LNCaP clone FGC (cell line): ENCODE measurements around the gene ENDOV.

Experiments used
- DNase-seq: peaks from one replicate; pipeline ENCODE4 v3.0.0-alpha.2; 2011; ENCODE audit warnings: low read depth
- H3K4me3 ChIP-seq: 2 replicates; pipeline ENCODE4 v1.5.1; 2011; ENCODE audit warnings: mild to moderate bottlenecking, low read depth, low read length, control low read depth
- TF ChIP-seq, protein P1 (sequence below): IDR thresholded peaks from 2 replicates; pipeline ENCODE4 v1.5.1; 2012; ENCODE audit warnings: mild to moderate bottlenecking; ENCODE audit not compliant: control insufficient read depth, insufficient read depth; ENCODE audit errors: extremely low read depth

ENDOV gene

GRCh38 chr17:80458016-80458415 lies 43.0 kb downstream of the ENDOV start:
- no peak for DNase-seq
- no peak overlapping the region for H3K4me3 ChIP-seq
- TF ChIP-seq, protein P1, sequence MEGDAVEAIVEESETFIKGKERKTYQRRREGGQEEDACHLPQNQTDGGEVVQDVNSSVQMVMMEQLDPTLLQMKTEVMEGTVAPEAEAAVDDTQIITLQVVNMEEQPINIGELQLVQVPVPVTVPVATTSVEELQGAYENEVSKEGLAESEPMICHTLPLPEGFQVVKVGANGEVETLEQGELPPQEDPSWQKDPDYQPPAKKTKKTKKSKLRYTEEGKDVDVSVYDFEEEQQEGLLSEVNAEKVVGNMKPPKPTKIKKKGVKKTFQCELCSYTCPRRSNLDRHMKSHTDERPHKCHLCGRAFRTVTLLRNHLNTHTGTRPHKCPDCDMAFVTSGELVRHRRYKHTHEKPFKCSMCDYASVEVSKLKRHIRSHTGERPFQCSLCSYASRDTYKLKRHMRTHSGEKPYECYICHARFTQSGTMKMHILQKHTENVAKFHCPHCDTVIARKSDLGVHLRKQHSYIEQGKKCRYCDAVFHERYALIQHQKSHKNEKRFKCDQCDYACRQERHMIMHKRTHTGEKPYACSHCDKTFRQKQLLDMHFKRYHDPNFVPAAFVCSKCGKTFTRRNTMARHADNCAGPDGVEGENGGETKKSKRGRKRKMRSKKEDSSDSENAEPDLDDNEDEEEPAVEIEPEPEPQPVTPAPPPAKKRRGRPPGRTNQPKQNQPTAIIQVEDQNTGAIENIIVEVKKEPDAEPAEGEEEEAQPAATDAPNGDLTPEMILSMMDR: no peak

DNA sequence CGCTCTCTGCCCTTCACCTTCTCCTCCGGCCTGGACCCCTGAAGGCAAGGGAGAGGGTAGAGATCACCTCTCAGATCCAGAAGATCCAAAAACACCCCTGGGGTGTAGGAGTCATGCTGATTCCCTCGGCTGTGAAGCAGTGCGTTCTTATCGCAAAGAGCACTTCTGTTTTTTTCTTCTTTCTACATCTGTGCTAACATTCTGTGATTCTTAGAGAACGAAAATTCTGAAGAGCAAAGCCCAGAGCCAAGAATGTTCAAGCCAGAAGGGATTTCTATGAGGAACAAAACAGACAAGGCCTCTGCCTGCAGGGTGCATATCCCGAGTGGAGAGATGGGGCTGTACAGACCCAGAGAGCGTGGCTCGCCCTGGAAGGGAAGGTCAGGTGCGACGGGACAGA lies 44.3 kb downstream of the ENDOV start:
- TF ChIP-seq, protein P1: no peak
- no peak for DNase-seq
- H3K4me3 ChIP-seq: no peak overlapping the region

GRCh38 chr17:80460429-80460834 lies 45.5 kb downstream of the ENDOV start:
- TF ChIP-seq, protein P1: no peak
- no peak for DNase-seq
- H3K4me3 ChIP-seq: no peak overlapping the region

DNA sequence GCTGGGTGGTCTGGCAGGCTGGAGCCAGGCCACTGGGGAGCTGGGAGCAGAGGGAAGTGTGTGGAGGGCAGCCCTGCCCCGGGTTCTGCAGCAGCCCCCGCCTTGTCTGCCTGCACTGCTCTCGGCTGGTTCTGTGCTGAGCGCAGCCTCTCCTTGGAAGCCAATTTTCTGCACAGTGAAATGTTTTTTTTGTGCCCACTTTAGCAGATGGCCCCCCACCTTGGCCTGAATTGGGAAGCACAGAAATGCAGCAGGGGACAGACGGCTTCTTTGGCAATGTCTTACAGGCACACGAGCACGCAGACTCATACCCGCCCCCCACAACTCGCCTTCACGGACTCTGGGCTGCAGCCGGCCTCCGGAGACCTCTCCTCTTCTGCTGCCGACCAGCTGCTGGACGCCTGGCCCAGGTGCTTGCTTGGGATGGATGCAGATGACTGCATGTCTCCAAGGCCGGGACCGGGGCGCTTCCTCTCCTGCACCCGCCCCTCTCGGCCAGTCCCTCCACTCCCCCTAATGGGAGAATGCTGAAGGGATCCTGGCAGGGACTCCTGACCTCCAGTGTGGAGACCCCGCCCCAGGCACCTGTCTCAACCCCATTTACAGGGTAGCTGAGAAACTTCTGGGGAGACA lies 46.7 kb downstream of the ENDOV start:
- H3K4me3 ChIP-seq: no peak overlapping the region
- TF ChIP-seq, protein P1: no peak
- no peak for DNase-seq

DNA sequence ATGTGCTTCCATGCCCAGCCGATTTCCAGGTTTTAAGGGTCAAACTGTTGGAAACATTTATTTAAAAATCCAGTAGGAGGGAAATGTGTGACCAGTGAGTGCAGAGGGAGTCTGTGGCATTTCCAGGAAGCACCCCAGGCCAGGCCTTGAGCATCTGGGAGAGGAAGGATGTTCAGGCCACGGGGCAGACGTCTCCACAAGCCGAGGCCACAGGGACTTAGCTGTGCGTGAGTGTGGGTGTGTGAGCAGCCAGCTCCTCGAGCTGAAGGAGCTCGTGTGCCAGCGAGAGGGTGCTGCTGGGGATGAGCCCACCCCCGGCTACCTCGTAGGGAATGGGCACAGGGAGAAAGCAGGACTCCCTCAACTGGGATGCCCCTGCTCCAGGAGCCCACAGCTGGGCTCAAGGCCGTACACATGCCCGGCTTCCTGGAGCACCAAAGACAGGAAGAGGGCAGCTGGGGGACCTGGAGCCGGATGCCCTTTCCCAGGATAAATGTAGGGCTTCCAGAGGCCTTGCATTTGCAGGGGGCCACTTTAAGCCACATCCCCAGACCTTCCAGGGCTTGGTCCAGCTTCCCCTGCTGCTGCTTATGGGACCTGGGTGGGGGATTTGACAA lies 48.9 kb downstream of the ENDOV start:
- TF ChIP-seq, protein P1: no peak

DNA sequence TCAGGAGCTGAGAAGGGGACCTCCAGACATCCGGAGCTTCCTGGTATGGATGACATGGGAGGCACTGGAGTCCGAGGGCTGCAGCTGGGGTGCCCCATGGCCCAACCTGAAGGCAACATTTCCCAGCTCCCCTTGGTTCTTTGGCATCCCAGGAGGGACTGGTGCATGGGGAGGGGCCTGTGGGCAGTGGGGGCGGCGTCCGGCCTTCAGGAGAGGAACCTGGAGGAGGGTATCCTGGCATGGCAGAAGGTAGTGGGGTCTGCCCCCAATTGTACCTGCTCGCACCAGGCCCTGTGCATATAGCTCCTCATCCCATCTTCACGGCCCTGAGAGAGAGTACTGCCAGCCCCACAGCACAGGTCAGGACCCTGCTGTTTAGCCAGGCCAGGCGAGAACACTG lies 49.5 kb downstream of the ENDOV start:
- TF ChIP-seq, protein P1: no peak
- DNase-seq: no peak
- H3K4me3 ChIP-seq: no peak overlapping the region

More for the DNA sequence above, 48.9 kb downstream of the ENDOV start:
- DNase-seq: no peak
- H3K4me3 ChIP-seq: no peak overlapping the region
